Sigmoid colon (tissue), 7 donors: ENCODE data around the gene TRIO. TPM values are rescaled to one million over a fixed set of nuclear protein-coding genes. Genes with fewer than 3 reads are reported as not detected.

Experiments used
- DNase-seq: peaks from one replicate; pipeline ENCODE4 v3.0.0-alpha.2; 2019
- H3K27ac ChIP-seq, 4 donors: fragments of 200-600 bp; sonication (generic); one replicate each; pipeline ENCODE4 v1.5.1; 2016 to 2019; ENCODE audit warnings: mild to moderate bottlenecking in 1 of 4
- H3K27me3 ChIP-seq, 3 donors: fragments of 200-600 bp; sonication (generic); one replicate each; pipeline ENCODE4 v1.5.1; 2019; ENCODE audit warnings: mild to moderate bottlenecking in 1 of 3
- H3K36me3 ChIP-seq, 4 donors: fragments of 200-600 bp; sonication (generic); one replicate each; pipeline ENCODE4 v1.5.1; 2016 to 2019
- H3K4me1 ChIP-seq, 4 donors: fragments of 200-600 bp; sonication (generic); one replicate each; pipeline ENCODE4 v1.5.1; 2017 to 2019
- H3K4me3 ChIP-seq, 4 donors: fragments of 200-600 bp; sonication (generic); one replicate each; pipeline ENCODE4 v1.5.1; 2017 to 2019; ENCODE audit warnings: mild to moderate bottlenecking in 2 of 4, moderate library complexity in 1 of 4
- H3K9me3 ChIP-seq, 4 donors: fragments of 200-600 bp in 3 of 4; sonication (generic) in 3 of 4; one replicate each; pipeline versions ENCODE4 v1.5.1 to v1.6.1; 2013 to 2019
- CTCF ChIP-seq, 4 experiments: fragments of 450-650 bp in 3 of 4; fragments of 200-600 bp in 1 of 4; IDR thresholded peaks; one replicate each; pipeline ENCODE4 v1.5.1; 2016 to 2019; ENCODE audit warnings: antibody characterized with exemption in 4 of 4, mild to moderate bottlenecking in 3 of 4, moderate library complexity in 2 of 4
- EP300 ChIP-seq, 4 donors: sonication (generic); formaldehyde crosslinking; IDR thresholded peaks; one replicate each; pipeline ENCODE4 v1.6.1; 2017; ENCODE audit warnings: antibody characterized with exemption in 4 of 4
- POLR2A ChIP-seq, 2 donors: fragments of 450-650 bp; IDR thresholded peaks; one replicate each; pipeline ENCODE4 v1.6.1; 2016; ENCODE audit warnings: antibody characterized with exemption in 2 of 2, mild to moderate bottlenecking in 2 of 2, moderate library complexity in 2 of 2
- POLR2AphosphoS5 ChIP-seq, 4 donors: sonication (generic); formaldehyde crosslinking; IDR thresholded peaks; one replicate each; pipeline ENCODE4 v1.6.1; 2017; ENCODE audit warnings: antibody characterized with exemption in 4 of 4
- WGBS, 2 donors: extraction: QIAGEN DNeasy Blood & Tissue Kit; methylation state at CpG; one replicate each; pipeline ENCODE4 v1.1.7; 2013; 5-methylcytosine and 5-hydroxymethylcytosine counted together
- intact Hi-C: fragments of 100-400 bp; cut with DNase I; formaldehyde crosslinking; loops from one replicate; pipeline ENCODE4 v1.15.1; 2023
- polyA plus RNA-seq, 3 donors: library from polyadenylated mRNA; stranded (reverse); fragments of 200-250 nt; gene quantifications; one replicate each; pipeline ENCODE4 v1.2.3, GENCODE V29; 2013
- total RNA-seq, 4 donors: library from RNA; depleted of rRNA; stranded (reverse); fragments of >200 nt; gene quantifications; one replicate each; pipeline ENCODE4 v1.1.0, GENCODE V29; 2016
- donor health status: healthy with polysubstance abuse.
- donor health status: Bipolar disorder and iron deficiency.
- donor health status: healthy.

Gene TRIO
- total and polyA plus RNA-seq, 7 donors, result 34.8 to 300 (median 119) TPM

GRCh38 chr5:14155739-14156138 is 12.6 kb downstream of the TRIO start:
- peak overlapping the region; percentile 71 to 89 (median 82) for H3K27ac ChIP-seq
- WGBS, 2 donors, result 95 to 98% methylated on average over 1 of the region's 1 CpG
- intact Hi-C loops, result no loop called here

GRCh38 chr5:14156290-14156649 is 13.1 kb downstream of the TRIO start:
- TF ChIP-seq EP300 (IDR thresholded peaks at IDR 0.05), result no peak
- no peak for TF ChIP-seq POLR2AphosphoS5 (IDR thresholded peaks at IDR 0.05)
- TF ChIP-seq POLR2A (IDR thresholded peaks at IDR 0.05), result no peak
- Histone ChIP-seq H3K27me3 (no peaks in the 10 kb centered on the region), H3K36me3 (no peaks in the 10 kb centered on the region), H3K9me3 (no peaks in the 10 kb centered on the region), H3K4me3 (peak overlapping the region in 2 of 4 donors; percentile 28 to 38), H3K27ac (peak overlapping the region; percentile 71 to 89 (median 82)), H3K4me1 (peaks cover 0 to 98% (median 87%) of the 10 kb centered on the region in 4 donors)
- DNase-seq, result no peak
- intact Hi-C loops, result no loop called here
- whole genome bisulfite sequencing, 2 donors, result 64 to 70% methylated on average over 6 of the region's 6 CpGs

More at GRCh38 chr5:14155739-14156138, 12.6 kb downstream of the TRIO start:
- Histone ChIP-seq H3K4me3 (no peak overlapping the region), H3K27me3 (no peaks in the 10 kb centered on the region), H3K36me3 (no peaks in the 10 kb centered on the region), H3K9me3 (no peaks in the 10 kb centered on the region), H3K4me1 (peaks cover 0 to 95% (median 82%) of the 10 kb centered on the region in 4 donors)
- TF ChIP-seq EP300 (IDR thresholded peaks at IDR 0.05) (no peak), POLR2A (IDR thresholded peaks at IDR 0.05) (no peak), POLR2AphosphoS5 (IDR thresholded peaks at IDR 0.05) (no peak), CTCF (IDR thresholded peaks at IDR 0.05) (no peak)
- DNase-seq, result no peak

GRCh38 chr5:14156650-14157492 is 13.7 kb downstream of the TRIO start:
- intact Hi-C loops, result no loop called here
- peak overlapping the region; percentile 71 to 89 (median 82) for H3K27ac ChIP-seq

GRCh38 chr5:14157493-14157782 is 14.3 kb downstream of the TRIO start:
- H3K4me3 ChIP-seq, result peak overlapping the region in 2 of 4 donors; percentile 28 to 38
- WGBS, 2 donors, result 81 to 87% methylated on average over 3 of the region's 3 CpGs

More at GRCh38 chr5:14156650-14157492, 13.7 kb downstream of the TRIO start:
- no peak for DNase-seq
- TF ChIP-seq POLR2AphosphoS5 (IDR thresholded peaks at IDR 0.05) (peak; percentile 19 to 79 (median 26)), POLR2A (IDR thresholded peaks at IDR 0.05) (no peak), EP300 (IDR thresholded peaks at IDR 0.05) (peak in 2 of 4 donors; percentile 54 to 83), CTCF (IDR thresholded peaks at IDR 0.05) (no peak)
- Histone ChIP-seq H3K27me3 (no peaks in the 10 kb centered on the region), H3K4me1 (peaks cover 0 to 99% (median 91%) of the 10 kb centered on the region in 4 donors), H3K4me3 (peak overlapping the region in 3 of 4 donors; percentile 19 to 38 (median 28)), H3K9me3 (no peaks in the 10 kb centered on the region), H3K36me3 (no peaks in the 10 kb centered on the region)
- WGBS, 2 donors, result 54 to 65% methylated on average over 8 of the region's 8 CpGs

More at GRCh38 chr5:14157493-14157782, 14.3 kb downstream of the TRIO start:
- DNase-seq, result no peak
- peak overlapping the region; percentile 71 to 89 (median 82) for H3K27ac ChIP-seq
- H3K27me3 ChIP-seq, result no peaks in the 10 kb centered on the region
- TF ChIP-seq POLR2A (IDR thresholded peaks at IDR 0.05) (no peak), EP300 (IDR thresholded peaks at IDR 0.05) (no peak), CTCF (IDR thresholded peaks at IDR 0.05) (no peak), POLR2AphosphoS5 (IDR thresholded peaks at IDR 0.05) (no peak)
- peaks cover 0 to 99% (median 91%) of the 10 kb centered on the region in 4 donors for H3K4me1 ChIP-seq
- no peaks in the 10 kb centered on the region for H3K36me3 ChIP-seq
- intact Hi-C loops, result no loop called here
- no peaks in the 10 kb centered on the region for H3K9me3 ChIP-seq
